ENCODE data around the gene LRP2.

Gene LRP2

DNA sequence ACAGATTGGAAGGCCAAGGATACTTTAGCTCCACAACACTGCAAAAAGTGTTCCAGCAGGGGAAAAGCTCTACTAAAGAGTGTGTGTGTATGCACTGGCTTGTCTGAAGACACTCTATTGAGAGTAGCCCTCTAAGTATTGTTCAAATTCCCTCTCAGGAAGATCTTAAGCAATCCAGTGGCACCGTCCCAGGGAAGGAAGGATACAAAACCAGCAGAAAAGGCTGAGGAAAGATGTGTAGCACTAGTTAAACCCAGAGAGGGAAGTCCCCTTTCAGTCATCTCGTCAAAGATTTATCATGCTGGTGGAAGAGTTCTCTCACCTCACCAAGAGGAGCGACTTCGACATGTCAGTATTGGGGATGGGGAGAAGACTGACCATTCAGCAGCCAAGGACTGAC is 242.5 kb downstream of the LRP2 start:
- no peak for DNase-seq (ENCODE audit: low read depth)

- no peak for DNase-seq (ENCODE audit: low read depth)
Measured at GRCh38 chr2:169119123-169119760, 243.1 kb downstream of the LRP2 start.

DNA sequence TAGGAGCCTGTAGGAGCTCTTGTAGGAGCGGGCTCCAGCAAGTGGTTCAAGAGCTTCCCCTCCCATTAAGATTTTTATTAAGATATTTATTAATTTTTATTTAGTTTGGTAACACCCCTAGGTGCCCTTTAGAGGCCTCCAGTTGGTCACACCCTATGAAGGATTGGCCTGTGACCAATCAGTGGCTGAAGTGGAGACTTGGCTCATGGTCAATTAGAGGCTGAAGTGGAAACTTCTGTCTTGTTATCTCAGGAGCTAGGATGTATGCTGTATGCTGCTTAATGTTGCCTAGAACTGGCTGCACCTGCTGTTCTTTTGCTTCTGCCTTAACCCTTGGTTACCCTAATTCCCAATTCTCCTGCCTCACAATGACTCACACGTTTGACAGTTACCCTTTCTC is 244.3 kb downstream of the LRP2 start:
- no peak for DNase-seq (ENCODE audit: low read depth)

GRCh38 chr2:169116993-169117392 is 245.3 kb downstream of the LRP2 start:
- DNase-seq (ENCODE audit: low read depth): no peak

DNA sequence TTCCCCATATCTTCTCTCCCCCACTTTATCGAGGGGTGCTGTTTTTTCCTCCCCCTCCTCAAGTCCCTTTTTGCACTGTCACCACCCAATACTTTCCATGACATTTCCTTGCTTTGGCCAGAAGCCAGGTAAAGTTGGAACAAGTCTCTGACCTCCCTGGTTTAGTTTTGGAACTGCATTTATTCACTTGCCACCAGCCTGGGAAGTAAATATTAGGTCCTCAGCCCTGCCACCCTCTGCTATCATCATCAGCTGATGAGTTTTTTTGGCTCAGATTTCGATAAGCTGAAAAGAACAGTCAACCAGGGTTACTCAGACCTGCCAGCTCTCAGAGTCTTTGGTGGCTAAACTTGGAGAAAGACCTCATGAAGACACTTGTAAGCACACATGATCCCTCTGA is 246.0 kb downstream of the LRP2 start:
- no peak for DNase-seq (ENCODE audit: low read depth)

DNA sequence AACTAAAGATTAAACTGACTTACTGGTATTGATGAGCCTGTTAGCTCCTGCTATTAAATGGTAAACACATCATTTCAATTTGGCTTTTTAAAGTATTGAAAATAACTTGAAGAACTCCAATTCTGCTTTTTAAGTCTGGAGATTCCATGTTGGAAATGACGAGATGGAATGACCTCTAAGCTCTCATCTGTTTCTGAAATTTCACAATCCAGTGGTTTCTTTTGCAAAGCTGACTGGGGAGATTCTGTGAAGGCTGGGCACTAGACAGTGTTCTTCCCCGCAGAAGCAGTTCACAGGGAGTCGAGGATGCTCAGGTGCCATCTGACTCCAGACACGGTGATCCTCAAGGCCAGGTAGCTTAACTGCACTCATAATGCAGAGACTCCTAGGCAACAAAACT is 248.3 kb downstream of the LRP2 start:
- no peak for DNase-seq (ENCODE audit: low read depth)

GRCh38 chr2:169112841-169113240 is 249.5 kb downstream of the LRP2 start:
- DNase-seq (ENCODE audit: low read depth): no peak

DNA sequence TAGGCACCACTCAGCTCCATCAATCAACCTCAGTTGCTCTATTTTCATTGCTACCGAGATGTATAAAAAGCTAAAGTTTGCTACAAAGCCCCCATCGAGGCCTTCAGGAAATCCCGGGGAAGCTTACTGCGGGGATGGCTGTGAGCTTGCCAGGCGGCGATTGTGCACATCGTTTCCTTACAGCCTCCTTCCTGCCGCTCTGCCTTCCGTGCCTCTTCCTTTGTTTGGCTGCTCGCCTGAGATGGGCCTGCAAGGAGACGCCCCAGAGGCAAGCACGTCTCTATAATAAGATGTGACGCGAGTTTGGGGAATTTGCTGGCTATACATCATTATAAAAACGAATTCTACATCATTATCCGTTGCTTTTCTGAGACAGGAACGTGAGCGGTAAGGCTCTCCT is 251.4 kb downstream of the LRP2 start:
- no peak for DNase-seq (ENCODE audit: low read depth)

GRCh38 chr2:169110419-169110818 is 251.9 kb downstream of the LRP2 start:
- DNase-seq (ENCODE audit: low read depth): no peak

- DNase-seq (ENCODE audit: low read depth): no peak
Measured at GRCh38 chr2:169109502-169110409, 252.6 kb downstream of the LRP2 start.

GRCh38 chr2:169108099-169108884 is 254.0 kb downstream of the LRP2 start:
- DNase-seq (ENCODE audit: low read depth): no peak

DNA sequence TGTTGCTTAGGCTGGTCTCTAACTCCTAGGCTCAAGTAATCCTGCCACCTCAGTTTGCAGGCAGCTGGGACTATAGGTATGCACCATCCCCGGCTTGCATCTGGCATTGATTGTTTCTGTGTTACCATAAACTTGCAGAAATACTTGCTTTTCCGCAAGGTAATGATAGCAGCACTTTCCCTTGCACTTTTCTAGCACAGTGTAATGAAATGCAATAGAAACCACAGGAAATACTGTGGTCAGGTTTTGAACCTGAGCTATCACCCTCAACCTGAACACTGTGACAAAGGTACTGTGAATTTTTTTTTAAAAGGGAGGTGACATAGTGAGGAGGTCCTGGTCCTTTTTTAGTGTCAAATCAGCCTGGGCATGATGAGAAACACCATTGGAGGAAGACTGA is 254.7 kb downstream of the LRP2 start:
- no peak for DNase-seq (ENCODE audit: low read depth)

DNA sequence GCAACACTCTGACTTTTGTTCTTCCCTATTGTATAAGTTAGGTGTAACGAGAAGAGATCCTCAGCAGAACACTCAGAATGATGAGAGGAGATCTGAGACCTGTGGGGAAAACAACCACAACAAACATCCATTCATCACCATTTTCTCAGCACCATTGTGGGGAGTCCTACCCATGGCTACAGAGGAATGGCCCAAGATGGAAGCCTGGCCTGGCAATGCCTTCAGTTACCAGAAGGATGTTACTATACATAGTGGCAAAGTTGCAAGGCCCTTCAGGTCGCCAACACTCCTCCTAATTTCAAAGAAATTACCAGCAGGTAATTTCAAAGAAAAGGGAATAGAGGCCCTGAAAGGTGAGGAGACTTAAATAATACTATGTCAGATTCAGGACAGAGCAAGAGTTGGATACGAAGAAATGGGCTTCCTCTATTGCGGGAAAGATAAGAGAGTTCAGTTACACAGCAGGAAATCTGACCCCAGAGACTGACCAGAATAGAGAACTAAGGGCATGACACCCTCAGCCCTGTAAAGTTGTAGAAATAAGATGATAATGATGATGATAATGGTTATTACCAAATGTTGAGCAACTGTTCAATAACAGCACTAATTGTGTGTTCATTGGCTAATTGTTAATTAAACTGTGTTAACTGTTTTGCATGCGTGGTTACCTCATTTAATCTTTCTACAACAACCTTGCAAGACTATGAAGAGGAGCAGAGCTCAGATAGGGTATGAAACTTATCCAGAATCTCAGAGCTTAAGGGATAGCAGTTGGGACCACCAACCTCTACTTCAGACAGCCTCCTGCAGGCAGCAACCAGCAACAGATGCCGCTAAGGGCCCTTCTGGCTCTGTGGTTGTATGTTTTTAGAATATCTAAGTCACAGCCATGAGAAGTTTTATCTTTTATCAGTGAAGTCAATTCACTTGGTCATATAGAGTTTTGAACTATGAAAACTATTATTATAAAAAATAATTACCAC is 255.5 kb downstream of the LRP2 start:
- no peak for DNase-seq (ENCODE audit: low read depth)

GRCh38 chr2:169106134-169106533 is 256.2 kb downstream of the LRP2 start:
- DNase-seq (ENCODE audit: low read depth): no peak

GRCh38 chr2:169105476-169105875 is 256.9 kb downstream of the LRP2 start:
- DNase-seq (ENCODE audit: low read depth): no peak

DNA sequence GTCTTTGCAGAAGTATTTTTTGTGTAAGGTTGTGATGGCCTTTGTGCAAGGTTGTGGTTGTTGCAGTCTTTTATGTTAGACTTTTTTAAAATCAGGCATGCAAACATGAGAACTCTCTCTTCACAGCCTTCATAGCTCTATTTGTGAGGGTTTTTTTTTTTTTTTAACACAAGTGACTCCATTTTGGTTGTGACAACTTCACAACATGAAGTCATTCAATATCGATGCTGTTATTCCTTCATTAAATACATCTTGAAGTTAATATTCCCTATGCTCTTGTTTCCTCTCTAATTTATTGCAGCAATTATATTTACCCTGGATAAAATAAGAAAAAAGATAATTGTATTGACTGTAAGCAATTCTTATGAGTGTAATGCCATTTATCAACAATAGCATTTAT is 257.5 kb downstream of the LRP2 start:
- no peak for DNase-seq (ENCODE audit: low read depth)

DNA sequence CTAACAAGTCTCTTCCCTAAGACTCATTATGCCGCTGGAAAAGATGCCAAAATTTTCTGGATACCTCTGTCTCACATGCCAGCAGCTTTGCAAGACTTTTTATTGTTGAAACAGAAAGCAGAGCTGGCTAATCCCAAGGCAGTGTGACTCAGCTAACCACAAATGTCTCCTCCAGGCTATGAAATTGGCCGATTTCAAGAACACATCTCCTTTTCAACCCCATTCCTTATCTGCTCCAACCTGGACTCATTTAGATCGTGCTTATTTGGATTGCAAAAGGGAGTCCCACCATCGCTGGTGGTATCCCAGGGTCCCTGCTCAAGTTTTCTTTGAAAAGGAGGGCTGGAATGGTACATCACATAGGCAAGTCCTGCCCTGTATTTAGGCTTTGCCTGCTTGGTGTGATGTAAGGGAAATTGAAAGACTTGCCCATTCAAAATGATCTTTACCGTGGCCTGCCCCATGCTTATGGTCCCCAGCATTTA is 266.7 kb downstream of the LRP2 start:
- DNase-seq (ENCODE audit: low read depth): peak; percentile 89

- DNase-seq (ENCODE audit: low read depth): no peak
Measured at GRCh38 chr2:169094676-169095075, 267.7 kb downstream of the LRP2 start.

DNA sequence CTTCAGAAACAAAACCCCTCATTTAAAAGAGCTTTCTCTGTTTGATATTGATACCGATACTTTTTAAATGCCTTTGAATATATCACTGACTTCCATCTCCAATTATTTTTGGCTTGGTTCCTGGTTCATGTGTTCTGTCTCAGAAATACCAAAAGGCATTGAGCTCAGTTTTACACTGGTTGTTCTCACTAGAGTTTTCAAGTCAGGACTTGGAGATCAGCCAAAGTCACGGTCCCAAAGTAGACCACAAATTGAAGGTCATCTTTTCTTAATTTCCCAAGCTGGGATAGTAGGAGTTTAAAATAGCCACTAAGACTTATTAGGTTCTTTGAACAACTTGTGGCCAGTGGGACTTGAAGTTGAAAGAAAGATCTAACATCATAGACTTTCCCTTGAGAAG is 268.8 kb downstream of the LRP2 start:
- no peak for DNase-seq (ENCODE audit: low read depth)

- no peak for DNase-seq (ENCODE audit: low read depth)
Measured at GRCh38 chr2:169091761-169092519, 270.4 kb downstream of the LRP2 start.

DNA sequence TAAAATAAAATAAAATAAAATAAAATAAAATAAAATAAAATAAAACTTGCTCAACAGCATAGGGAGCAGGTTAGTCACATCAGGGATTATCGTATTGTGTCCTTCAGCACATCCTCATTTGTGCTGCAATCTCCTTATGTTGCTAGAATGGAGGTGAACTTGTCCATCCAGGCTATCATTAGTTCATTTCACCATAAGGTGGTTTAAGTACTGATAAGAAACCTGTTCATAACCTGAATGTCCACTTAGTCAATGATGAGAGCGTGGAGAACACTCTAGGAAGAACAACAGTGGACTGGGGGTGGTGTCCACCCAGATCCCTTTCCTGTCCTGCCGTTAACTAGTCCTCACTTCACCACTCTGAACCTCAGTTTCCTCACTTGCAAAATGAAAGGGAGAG is 271.1 kb downstream of the LRP2 start:
- DNase-seq (ENCODE audit: low read depth): no peak

Measured in stromal cell of bone marrow (primary cell).